ENCODE data around the gene LYPD4.

Gene LYPD4

GRCh38 chr19:41868120-41868988 is 23.9 kb upstream of the LYPD4 start:
- no peaks in the 10 kb centered on the region for H3K4me1 ChIP-seq (ENCODE audit: insufficient read depth, low read length)
- no peaks in the 10 kb centered on the region for H3K9me3 ChIP-seq (ENCODE audit: control insufficient read depth, insufficient read depth, low read length)
- peaks cover 44% of the 10 kb centered on the region for H3K36me3 ChIP-seq (ENCODE audit: insufficient read depth, low read length)
- no peak overlapping the region for H3K9ac ChIP-seq (ENCODE audit: low read depth, low read length)

GRCh38 chr19:41866284-41866683 is 21.8 kb upstream of the LYPD4 start:
- Histone ChIP-seq H3K4me1 (ENCODE audit: insufficient read depth, low read length) (peaks cover 16% of the 10 kb centered on the region), H3K9ac (ENCODE audit: low read depth, low read length) (no peak overlapping the region), H3K36me3 (ENCODE audit: insufficient read depth, low read length) (peaks cover 65% of the 10 kb centered on the region), H3K9me3 (ENCODE audit: control insufficient read depth, insufficient read depth, low read length) (no peaks in the 10 kb centered on the region)

GRCh38 chr19:41864374-41864773 is 19.9 kb upstream of the LYPD4 start:
- peaks cover 19% of the 10 kb centered on the region for H3K4me1 ChIP-seq (ENCODE audit: insufficient read depth, low read length)
- no peak overlapping the region for H3K9ac ChIP-seq (ENCODE audit: low read depth, low read length)
- no peaks in the 10 kb centered on the region for H3K9me3 ChIP-seq (ENCODE audit: control insufficient read depth, insufficient read depth, low read length)
- peaks cover 61% of the 10 kb centered on the region for H3K36me3 ChIP-seq (ENCODE audit: insufficient read depth, low read length)

- H3K4me1 ChIP-seq (ENCODE audit: insufficient read depth, low read length) = peaks cover 19% of the 10 kb centered on the region
- no peaks in the 10 kb centered on the region for H3K9me3 ChIP-seq (ENCODE audit: control insufficient read depth, insufficient read depth, low read length)
- H3K9ac ChIP-seq (ENCODE audit: low read depth, low read length) = no peak overlapping the region
- H3K36me3 ChIP-seq (ENCODE audit: insufficient read depth, low read length) = peaks cover 55% of the 10 kb centered on the region
Measured at GRCh38 chr19:41863209-41863931, 18.9 kb upstream of the LYPD4 start.

GRCh38 chr19:41862445-41862986 is 18.0 kb upstream of the LYPD4 start:
- H3K36me3 ChIP-seq (ENCODE audit: insufficient read depth, low read length) = peaks cover 49% of the 10 kb centered on the region
- peaks cover 19% of the 10 kb centered on the region for H3K4me1 ChIP-seq (ENCODE audit: insufficient read depth, low read length)
- no peaks in the 10 kb centered on the region for H3K9me3 ChIP-seq (ENCODE audit: control insufficient read depth, insufficient read depth, low read length)
- H3K9ac ChIP-seq (ENCODE audit: low read depth, low read length) = no peak overlapping the region

DNA sequence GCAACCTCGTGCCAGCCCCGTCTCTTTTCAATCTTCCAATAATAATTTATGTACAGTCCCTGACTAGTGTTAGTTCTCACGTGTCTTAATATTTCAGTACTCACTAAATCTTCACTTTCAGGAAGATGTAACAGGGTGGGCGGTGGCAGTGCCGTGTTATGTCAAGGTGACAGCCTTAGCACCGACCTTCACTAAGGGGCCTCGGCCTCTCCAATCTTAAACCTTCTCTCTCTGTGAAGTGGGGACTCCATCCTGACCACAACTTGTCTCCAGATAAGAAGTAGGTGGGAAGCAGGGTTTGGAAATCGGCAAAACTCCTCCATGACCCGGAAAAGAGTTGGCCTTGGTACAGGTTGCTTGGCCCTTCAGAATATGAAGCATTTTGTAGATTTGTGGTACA is 17.4 kb upstream of the LYPD4 start:
- Histone ChIP-seq H3K36me3 (ENCODE audit: insufficient read depth, low read length) (peaks cover 49% of the 10 kb centered on the region), H3K4me1 (ENCODE audit: insufficient read depth, low read length) (peaks cover 19% of the 10 kb centered on the region), H3K9ac (ENCODE audit: low read depth, low read length) (peak overlapping the region; percentile 98; the same call in 1 of the 2 replicates), H3K9me3 (ENCODE audit: control insufficient read depth, insufficient read depth, low read length) (no peaks in the 10 kb centered on the region)

DNA sequence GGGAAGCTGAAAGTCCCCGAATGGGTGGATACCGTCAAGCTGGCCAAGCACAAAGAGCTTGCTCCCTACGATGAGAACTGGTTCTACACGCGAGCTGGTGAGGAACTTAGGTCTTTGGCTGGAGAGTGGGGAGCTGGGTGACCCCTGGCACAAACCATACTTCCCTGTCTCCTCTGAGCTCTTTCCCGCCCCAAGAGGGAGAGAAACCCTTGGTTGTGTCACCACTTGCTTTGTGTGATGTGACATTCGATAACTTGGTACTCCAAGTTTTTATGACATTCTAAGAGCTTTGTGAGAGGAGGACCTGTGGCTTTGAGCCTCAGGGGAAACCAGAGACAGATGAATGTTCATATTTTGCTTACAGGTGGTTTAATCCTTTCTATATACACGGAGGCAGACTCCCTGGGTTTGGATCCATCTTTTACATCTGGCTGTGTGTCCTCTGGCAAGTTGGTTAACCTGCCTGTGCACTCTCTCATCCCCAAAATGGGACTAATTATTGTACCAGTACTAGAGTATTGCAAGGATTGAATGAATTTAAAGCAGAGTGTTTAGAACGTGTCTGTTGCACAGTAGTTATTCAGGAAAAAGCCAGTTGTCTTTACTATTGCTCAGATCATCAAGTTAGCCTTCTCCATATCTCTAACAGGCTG is 16.8 kb upstream of the LYPD4 start:
- no peaks in the 10 kb centered on the region for H3K9me3 ChIP-seq (ENCODE audit: control insufficient read depth, insufficient read depth, low read length)
- peaks cover 49% of the 10 kb centered on the region for H3K36me3 ChIP-seq (ENCODE audit: insufficient read depth, low read length)
- H3K4me1 ChIP-seq (ENCODE audit: insufficient read depth, low read length) = peaks cover 19% of the 10 kb centered on the region
- H3K9ac ChIP-seq (ENCODE audit: low read depth, low read length) = peak overlapping the region; percentile 98

DNA sequence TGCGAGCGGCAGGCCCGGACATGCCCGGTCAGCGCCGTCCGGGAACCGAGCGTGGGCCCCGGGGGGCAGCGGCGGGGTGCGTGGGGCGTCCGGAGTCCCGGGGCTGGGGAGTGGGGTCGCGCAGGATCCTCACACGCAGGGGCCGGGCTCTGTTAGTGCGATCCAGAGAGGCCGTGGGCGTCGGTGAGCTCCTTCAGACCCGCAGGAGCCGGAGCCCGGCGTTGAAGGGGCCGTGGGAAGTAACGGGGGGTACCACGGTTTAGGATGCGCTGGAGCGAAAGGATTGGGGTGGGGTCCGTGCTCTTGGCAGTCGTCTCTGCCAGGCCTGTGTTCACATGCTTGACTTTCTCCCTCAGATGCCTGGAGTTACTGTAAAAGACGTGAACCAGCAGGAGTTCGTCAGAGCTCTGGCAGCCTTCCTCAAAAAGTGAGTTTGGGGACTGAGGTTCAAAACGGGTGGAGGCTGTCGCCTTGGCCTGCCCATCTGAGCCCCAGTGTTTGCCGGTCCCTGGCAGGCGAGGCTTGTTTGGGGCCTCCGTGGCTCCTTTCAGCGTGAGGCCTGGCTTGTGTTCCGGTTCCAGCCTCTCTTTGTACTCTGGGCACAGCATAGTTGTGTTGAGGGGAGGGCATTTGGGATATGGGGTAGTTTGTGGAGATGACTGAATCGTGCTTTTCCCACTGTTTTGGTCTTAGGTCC is 16.1 kb upstream of the LYPD4 start:
- peaks cover 49% of the 10 kb centered on the region for H3K36me3 ChIP-seq (ENCODE audit: insufficient read depth, low read length)
- peaks cover 19% of the 10 kb centered on the region for H3K4me1 ChIP-seq (ENCODE audit: insufficient read depth, low read length)
- H3K9ac ChIP-seq (ENCODE audit: low read depth, low read length) = peak overlapping the region; percentile 98
- no peaks in the 10 kb centered on the region for H3K9me3 ChIP-seq (ENCODE audit: control insufficient read depth, insufficient read depth, low read length)

DNA sequence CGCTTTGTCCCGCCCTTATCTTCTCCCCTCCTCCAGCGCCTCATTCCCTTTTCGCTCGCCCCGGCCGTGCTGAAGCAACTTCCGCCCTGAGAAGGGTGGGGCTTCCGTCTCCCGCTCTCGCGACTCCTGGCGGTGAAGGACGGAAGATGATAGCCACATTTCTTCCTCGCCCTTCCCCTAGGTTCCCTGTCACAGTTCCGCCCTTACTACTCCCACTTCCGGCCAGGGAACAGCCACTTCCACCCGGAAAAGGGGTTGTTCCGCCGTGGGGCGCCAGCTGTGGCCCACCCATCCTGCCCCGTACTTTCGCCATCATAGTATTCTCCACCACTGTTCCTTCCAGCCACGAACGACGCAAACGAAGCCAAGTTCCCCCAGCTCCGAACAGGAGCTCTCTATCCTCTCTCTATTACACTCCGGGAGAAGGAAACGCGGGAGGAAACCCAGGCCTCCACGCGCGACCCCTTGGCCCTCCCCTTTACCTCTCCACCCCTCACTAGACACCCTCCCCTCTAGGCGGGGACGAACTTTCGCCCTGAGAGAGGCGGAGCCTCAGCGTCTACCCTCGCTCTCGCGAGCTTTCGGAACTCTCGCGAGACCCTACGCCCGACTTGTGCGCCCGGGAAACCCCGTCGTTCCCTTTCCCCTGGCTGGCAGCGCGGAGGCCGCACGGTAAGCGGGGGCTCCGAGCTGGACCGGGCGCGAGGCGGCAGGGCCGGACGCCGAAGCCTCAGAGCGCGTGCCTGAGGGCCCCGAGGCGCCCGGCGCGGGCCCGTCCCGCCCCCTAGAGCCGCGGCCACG is 15.3 kb upstream of the LYPD4 start, which contains the start of gene RPS19:
Gene RPS19, plus strand, starts transcription at position 638 of the 801 bp plus-strand sequence. CDS start 520 bp downstream, outside the sequence.
- H3K4me1 ChIP-seq (ENCODE audit: insufficient read depth, low read length) = peaks cover 19% of the 10 kb centered on the region

GRCh38 chr19:41859213-41859617 is 14.7 kb upstream of the LYPD4 start:
- Histone ChIP-seq H3K4me1 (ENCODE audit: insufficient read depth, low read length) (peaks cover 19% of the 10 kb centered on the region), H3K36me3 (ENCODE audit: insufficient read depth, low read length) (peaks cover 36% of the 10 kb centered on the region), H3K9me3 (ENCODE audit: control insufficient read depth, insufficient read depth, low read length) (no peaks in the 10 kb centered on the region), H3K9ac (ENCODE audit: low read depth, low read length) (peak overlapping the region; percentile 58)

More for the DNA sequence above, 15.3 kb upstream of the LYPD4 start, which contains the start of gene RPS19:
- Histone ChIP-seq H3K9me3 (ENCODE audit: control insufficient read depth, insufficient read depth, low read length) (no peaks in the 10 kb centered on the region), H3K9ac (ENCODE audit: low read depth, low read length) (peak within 1 kb of the TSS; percentile 98), H3K36me3 (ENCODE audit: insufficient read depth, low read length) (peaks cover 42% of the 10 kb centered on the region)

DNA sequence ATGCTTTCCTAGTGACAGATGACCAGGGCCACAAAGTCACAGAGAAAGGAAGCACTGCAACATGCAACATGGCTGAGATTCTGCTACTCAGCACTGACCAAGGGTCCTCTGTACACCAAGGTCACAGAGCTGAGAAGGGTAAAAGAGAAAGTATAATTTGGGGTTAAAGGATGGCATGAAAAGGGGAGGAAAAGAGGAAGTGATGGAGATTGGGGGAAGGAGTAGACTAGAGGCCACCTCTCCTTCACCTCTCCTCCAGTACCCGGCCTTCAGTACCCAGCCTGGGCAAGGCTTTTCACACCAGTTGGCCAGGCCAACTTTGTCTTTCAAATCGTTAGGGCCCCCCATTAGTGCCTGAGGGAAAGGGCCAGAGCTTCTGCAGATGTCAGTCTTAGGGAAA is 9.3 kb upstream of the LYPD4 start:
- no peaks in the 10 kb centered on the region for H3K4me1 ChIP-seq (ENCODE audit: insufficient read depth, low read length)
- H3K36me3 ChIP-seq (ENCODE audit: insufficient read depth, low read length) = no peaks in the 10 kb centered on the region
- H3K9me3 ChIP-seq (ENCODE audit: control insufficient read depth, insufficient read depth, low read length) = no peaks in the 10 kb centered on the region
- H3K9ac ChIP-seq (ENCODE audit: low read depth, low read length) = no peak overlapping the region

DNA sequence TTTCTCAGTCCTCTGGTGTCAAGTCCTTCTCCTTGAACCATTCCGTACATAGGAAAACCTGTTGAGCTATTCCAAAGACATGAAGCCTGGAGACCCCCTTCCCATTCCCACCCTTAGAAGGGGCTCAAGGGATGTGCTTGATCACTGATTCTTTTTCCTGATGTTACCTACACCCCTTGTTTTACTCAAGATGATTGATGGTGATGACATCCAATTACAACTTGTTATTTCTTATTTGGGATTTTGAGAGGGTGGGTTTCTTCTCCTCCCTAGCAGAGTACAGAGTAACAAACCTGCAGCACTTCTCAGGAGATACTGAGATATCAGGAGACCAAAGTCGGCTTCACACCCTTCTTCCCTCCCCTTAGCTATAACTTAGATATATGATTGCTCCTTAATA is 8.9 kb upstream of the LYPD4 start:
- no peaks in the 10 kb centered on the region for H3K4me1 ChIP-seq (ENCODE audit: insufficient read depth, low read length)
- no peak overlapping the region for H3K9ac ChIP-seq (ENCODE audit: low read depth, low read length)
- H3K36me3 ChIP-seq (ENCODE audit: insufficient read depth, low read length) = no peaks in the 10 kb centered on the region
- no peaks in the 10 kb centered on the region for H3K9me3 ChIP-seq (ENCODE audit: control insufficient read depth, insufficient read depth, low read length)

- no peak overlapping the region for H3K9ac ChIP-seq (ENCODE audit: low read depth, low read length)
- H3K4me1 ChIP-seq (ENCODE audit: insufficient read depth, low read length) = no peaks in the 10 kb centered on the region
- no peaks in the 10 kb centered on the region for H3K36me3 ChIP-seq (ENCODE audit: insufficient read depth, low read length)
- no peaks in the 10 kb centered on the region for H3K9me3 ChIP-seq (ENCODE audit: control insufficient read depth, insufficient read depth, low read length)
Measured at GRCh38 chr19:41851456-41851855, 7.0 kb upstream of the LYPD4 start.
